HFFc6 (cell line): ENCODE measurements around the gene RAD51B. TPM values are rescaled to one million over a fixed set of nuclear protein-coding genes. Genes with fewer than 3 reads are reported as not detected.

Experiments
- DNase-seq: peaks from one replicate; pipeline ENCODE4 v3.0.0-alpha.2; 2018
- H3K27ac Mint-ChIP-seq: 2 replicates; pipeline ENCODE4 v1.8.0; 2020; ENCODE audit warnings: mild to moderate bottlenecking, mixed read lengths
- H3K27me3 Mint-ChIP-seq: 2 replicates; pipeline ENCODE4 v1.8.0; 2021; ENCODE audit warnings: mild to moderate bottlenecking, moderate library complexity, mixed read lengths; ENCODE audit not compliant: insufficient read depth
- H3K36me3 Mint-ChIP-seq: 2 replicates; pipeline ENCODE4 v1.8.0; 2021; ENCODE audit warnings: low read depth, mixed read lengths
- H3K4me1 Mint-ChIP-seq: 2 replicates; pipeline ENCODE4 v1.8.0; 2020; ENCODE audit warnings: low read depth, mixed read lengths
- H3K4me3 Mint-ChIP-seq: 2 replicates; pipeline ENCODE4 v1.8.0; 2020; ENCODE audit warnings: mild to moderate bottlenecking, moderate library complexity, mixed read lengths
- H3K9me3 Mint-ChIP-seq: 2 replicates; pipeline ENCODE4 v1.8.0; 2020; ENCODE audit warnings: mild to moderate bottlenecking, mixed read lengths
- CTCF ChIP-seq: fragments of 200-600 bp; sonication (generic); IDR thresholded peaks from 2 replicates; pipeline ENCODE4 v1.5.0; 2021; ENCODE audit warnings: antibody characterized with exemption, mild to moderate bottlenecking
- total RNA-seq, 6 experiments: library from RNA; stranded (reverse); fragmentation: NEBNext Ultra II Directional; extraction: Animal tissue kit (Norgen Biotek cat#: 25700); gene quantifications; 2 replicates in 1 of 6; 3 replicates in 5 of 6; pipeline ENCODE4 v1.2.3, GENCODE V29; 2021

Gene RAD51B
- total RNA-seq, 6 experiments from 2014 or later, result 7.1 to 12.4 (median 9.6) TPM

- H3K4me3 Mint-ChIP-seq, result no peak overlapping the region
- H3K36me3 Mint-ChIP-seq, result no peaks in the 10 kb centered on the region
- no peak overlapping the region for H3K27ac Mint-ChIP-seq
- H3K4me1 Mint-ChIP-seq, result peaks cover 4% of the 10 kb centered on the region
- no peaks in the 10 kb centered on the region for H3K9me3 Mint-ChIP-seq
- DNase-seq, result no peak
- TF ChIP-seq CTCF, result no peak
- H3K27me3 Mint-ChIP-seq, result no peaks in the 10 kb centered on the region
Observed at GRCh38 chr14:68191567-68192321, 372.2 kb downstream of the RAD51B start.

GRCh38 chr14:68192935-68193334 lies 373.4 kb downstream of the RAD51B start:
- no peak for DNase-seq
- Mint-ChIP-seq H3K27ac (no peak overlapping the region), H3K9me3 (no peaks in the 10 kb centered on the region), H3K4me3 (no peak overlapping the region), H3K27me3 (no peaks in the 10 kb centered on the region), H3K36me3 (no peaks in the 10 kb centered on the region), H3K4me1 (no peaks in the 10 kb centered on the region)
- TF ChIP-seq CTCF, result no peak

- DNase-seq, result no peak
- Mint-ChIP-seq H3K27me3 (no peaks in the 10 kb centered on the region), H3K4me3 (no peak overlapping the region), H3K27ac (no peak overlapping the region), H3K36me3 (no peaks in the 10 kb centered on the region), H3K9me3 (no peaks in the 10 kb centered on the region), H3K4me1 (no peaks in the 10 kb centered on the region)
- no peak for TF ChIP-seq CTCF
Observed at GRCh38 chr14:68193970-68194681, 374.5 kb downstream of the RAD51B start.

GRCh38 chr14:68195126-68195525 lies 375.5 kb downstream of the RAD51B start:
- no peaks in the 10 kb centered on the region for H3K4me1 Mint-ChIP-seq
- no peak overlapping the region for H3K27ac Mint-ChIP-seq
- H3K4me3 Mint-ChIP-seq, result no peak overlapping the region
- no peak for TF ChIP-seq CTCF
- no peaks in the 10 kb centered on the region for H3K9me3 Mint-ChIP-seq
- H3K36me3 Mint-ChIP-seq, result no peaks in the 10 kb centered on the region
- H3K27me3 Mint-ChIP-seq, result no peaks in the 10 kb centered on the region
- DNase-seq, result no peak

GRCh38 chr14:68198713-68199495 lies 379.3 kb downstream of the RAD51B start:
- Mint-ChIP-seq H3K9me3 (no peaks in the 10 kb centered on the region), H3K4me1 (peaks cover 5% of the 10 kb centered on the region; the same call in 1 of the 2 replicates), H3K36me3 (no peaks in the 10 kb centered on the region), H3K27ac (no peak overlapping the region), H3K4me3 (no peak overlapping the region), H3K27me3 (no peaks in the 10 kb centered on the region; the same call in 1 of the 2 replicates)
- DNase-seq, result no peak
- no peak for TF ChIP-seq CTCF
